AG04449 (cell line): Measurements from ENCODE around the gene EPN3.

Experiments used
- CTCF ChIA-PET: fragments of 350-600 bp; formaldehyde crosslinking; extraction: SDS; loops from one replicate; lab custom pipeline; 2021; ENCODE audit warnings: antibody characterized with exemption; lab: Yijun Ruan, JAX
- POLR2A ChIA-PET: fragments of 400-600, 350-600 bp; formaldehyde crosslinking; extraction: SDS; loops from one replicate; lab custom pipeline; 2020; ENCODE audit warnings: antibody characterized with exemption, inconsistent platforms; lab: Yijun Ruan, JAX
- DNase-seq: peaks from one replicate; pipeline ENCODE4 v3.0.0-alpha.2; 2010; ENCODE audit warnings: low read depth, low spot score
- H3K4me3 ChIP-seq: 2 replicates; pipeline ENCODE4 v1.5.1; 2011; ENCODE audit warnings: low read depth, mild to moderate bottlenecking, control low read depth, low read length
- TF ChIP-seq, protein P1 (sequence below): IDR thresholded peaks from one replicate; pipeline ENCODE4 v1.5.1; 2011; ENCODE audit warnings: mild to moderate bottlenecking, moderate library complexity, low read length, control low read depth, inconsistent platforms; ENCODE audit not compliant: insufficient read depth; ENCODE audit errors: missing control alignments

EPN3 gene

GRCh38 chr17:50550661-50551432 lies 18.3 kb downstream of the EPN3 start:
- peak; percentile 29 for DNase-seq
- TF ChIP-seq, protein P1, sequence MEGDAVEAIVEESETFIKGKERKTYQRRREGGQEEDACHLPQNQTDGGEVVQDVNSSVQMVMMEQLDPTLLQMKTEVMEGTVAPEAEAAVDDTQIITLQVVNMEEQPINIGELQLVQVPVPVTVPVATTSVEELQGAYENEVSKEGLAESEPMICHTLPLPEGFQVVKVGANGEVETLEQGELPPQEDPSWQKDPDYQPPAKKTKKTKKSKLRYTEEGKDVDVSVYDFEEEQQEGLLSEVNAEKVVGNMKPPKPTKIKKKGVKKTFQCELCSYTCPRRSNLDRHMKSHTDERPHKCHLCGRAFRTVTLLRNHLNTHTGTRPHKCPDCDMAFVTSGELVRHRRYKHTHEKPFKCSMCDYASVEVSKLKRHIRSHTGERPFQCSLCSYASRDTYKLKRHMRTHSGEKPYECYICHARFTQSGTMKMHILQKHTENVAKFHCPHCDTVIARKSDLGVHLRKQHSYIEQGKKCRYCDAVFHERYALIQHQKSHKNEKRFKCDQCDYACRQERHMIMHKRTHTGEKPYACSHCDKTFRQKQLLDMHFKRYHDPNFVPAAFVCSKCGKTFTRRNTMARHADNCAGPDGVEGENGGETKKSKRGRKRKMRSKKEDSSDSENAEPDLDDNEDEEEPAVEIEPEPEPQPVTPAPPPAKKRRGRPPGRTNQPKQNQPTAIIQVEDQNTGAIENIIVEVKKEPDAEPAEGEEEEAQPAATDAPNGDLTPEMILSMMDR, result peak; percentile 97
- no peak overlapping the region for H3K4me3 ChIP-seq
- ChIA-PET POLR2A (interaction anchor here (0.9 to 1.0 kb wide), 2 partner anchors 9 to 144 kb away, joined by 3 read pairs; no protein-coding TSS in a partner anchor), CTCF (interaction anchor here (0.6 to 8.7 kb wide), 49 partner anchors 9 to 328 kb away, joined by 3 to 265 read pairs (median 5); partner anchors contain the start of genes CACNA1G and RSAD1)

- CTCF ChIA-PET, result interaction anchor here (0.6 to 8.7 kb wide), 40 partner anchors 10 to 327 kb away, joined by 3 to 265 read pairs (median 6); partner anchors contain the start of genes CACNA1G and RSAD1
- POLR2A ChIA-PET, result interaction anchor here (0.9 to 1.0 kb wide), 2 partner anchors 9 to 143 kb away, joined by 3 read pairs; no protein-coding TSS in a partner anchor
- H3K4me3 ChIP-seq, result no peak overlapping the region
- no peak for DNase-seq
- TF ChIP-seq, protein P1, result no peak
These were observed 18.9 kb downstream of the EPN3 start for GRCh38 chr17:50551433-50551815.

DNA sequence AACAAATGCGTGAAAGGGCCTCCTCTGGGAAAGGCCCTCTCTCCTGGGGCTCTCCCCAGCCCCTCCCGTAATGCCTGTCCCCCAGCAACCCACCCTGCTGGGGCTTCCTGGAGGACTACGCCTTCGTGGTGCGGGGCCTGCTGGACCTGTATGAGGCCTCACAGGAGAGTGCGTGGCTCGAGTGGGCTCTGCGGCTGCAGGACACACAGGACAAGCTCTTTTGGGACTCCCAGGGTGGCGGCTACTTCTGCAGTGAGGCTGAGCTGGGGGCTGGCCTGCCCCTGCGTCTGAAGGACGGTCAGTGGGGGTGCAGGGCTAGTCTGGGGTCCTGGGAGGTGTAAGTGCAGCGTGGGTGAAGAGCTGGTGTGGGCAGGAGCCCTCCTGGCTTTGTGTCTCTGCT lies 19.3 kb downstream of the EPN3 start:
- H3K4me3 ChIP-seq, result no peak overlapping the region
- no peak for DNase-seq
- TF ChIP-seq, protein P1, result no peak
- CTCF ChIA-PET, result interaction anchor here (0.9 to 8.7 kb wide), 19 partner anchors 10 to 327 kb away, joined by 3 to 265 read pairs (median 15); partner anchors contain the start of gene CACNA1G
- POLR2A ChIA-PET, result no interaction called here

GRCh38 chr17:50554201-50554600 lies 21.7 kb downstream of the EPN3 start:
- TF ChIP-seq, protein P1, result no peak
- ChIA-PET CTCF (interaction anchor here (1.0 to 8.7 kb wide), 3 partner anchors 56 to 140 kb away, joined by 3 to 265 read pairs (median 3); no protein-coding TSS in a partner anchor), POLR2A (no interaction called here)
- DNase-seq, result no peak
- H3K4me3 ChIP-seq, result no peak overlapping the region

- DNase-seq, result no peak
- no peak overlapping the region for H3K4me3 ChIP-seq
- ChIA-PET CTCF (interaction anchor here (1.2 to 2.2 kb wide), 3 partner anchors 11 to 123 kb away, joined by 3 to 10 read pairs (median 3); no protein-coding TSS in a partner anchor), POLR2A (no interaction called here)
- TF ChIP-seq, protein P1, result no peak
These were observed 24.3 kb downstream of the EPN3 start for GRCh38 chr17:50556803-50557202.

GRCh38 chr17:50557630-50558029 lies 25.1 kb downstream of the EPN3 start:
- DNase-seq, result no peak
- no peak overlapping the region for H3K4me3 ChIP-seq
- CTCF ChIA-PET, result no interaction called here
- TF ChIP-seq, protein P1, result no peak
- POLR2A ChIA-PET, result no interaction called here
